GM21367 (cell line): ENCODE results near the gene MMP28.

Source experiments
- ATAC-seq: cut with Tn5 transposase; IDR thresholded peaks from one replicate; pipeline ENCODE4 v1.9.1; 2021; ENCODE audit not compliant: unreplicated experiment

MMP28 gene

GRCh38 chr17:35728551-35728950 lies 66.9 kb downstream of the MMP28 start:
- no peak for ATAC-seq

DNA sequence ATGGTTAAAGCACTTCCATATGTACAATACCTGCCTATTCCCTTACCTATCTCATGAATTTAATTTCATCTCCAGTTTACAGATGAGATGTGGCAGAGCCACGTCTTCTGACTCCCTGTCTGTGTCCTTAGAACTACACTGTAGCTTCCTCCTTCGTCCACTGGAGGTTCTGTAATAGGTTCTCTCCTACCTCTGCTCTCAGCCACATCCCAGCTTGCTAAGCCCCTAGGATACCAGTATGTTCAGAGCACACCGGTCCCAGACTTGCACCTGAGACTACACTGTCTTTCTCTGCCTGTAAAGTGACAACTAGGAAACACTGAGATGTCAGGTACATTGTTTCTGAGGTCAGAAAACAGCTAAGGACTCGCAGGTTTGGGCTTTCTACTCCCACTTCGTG lies 67.8 kb downstream of the MMP28 start:
- ATAC-seq: no peak

GRCh38 chr17:35726953-35727460 lies 68.4 kb downstream of the MMP28 start:
- no peak for ATAC-seq

DNA sequence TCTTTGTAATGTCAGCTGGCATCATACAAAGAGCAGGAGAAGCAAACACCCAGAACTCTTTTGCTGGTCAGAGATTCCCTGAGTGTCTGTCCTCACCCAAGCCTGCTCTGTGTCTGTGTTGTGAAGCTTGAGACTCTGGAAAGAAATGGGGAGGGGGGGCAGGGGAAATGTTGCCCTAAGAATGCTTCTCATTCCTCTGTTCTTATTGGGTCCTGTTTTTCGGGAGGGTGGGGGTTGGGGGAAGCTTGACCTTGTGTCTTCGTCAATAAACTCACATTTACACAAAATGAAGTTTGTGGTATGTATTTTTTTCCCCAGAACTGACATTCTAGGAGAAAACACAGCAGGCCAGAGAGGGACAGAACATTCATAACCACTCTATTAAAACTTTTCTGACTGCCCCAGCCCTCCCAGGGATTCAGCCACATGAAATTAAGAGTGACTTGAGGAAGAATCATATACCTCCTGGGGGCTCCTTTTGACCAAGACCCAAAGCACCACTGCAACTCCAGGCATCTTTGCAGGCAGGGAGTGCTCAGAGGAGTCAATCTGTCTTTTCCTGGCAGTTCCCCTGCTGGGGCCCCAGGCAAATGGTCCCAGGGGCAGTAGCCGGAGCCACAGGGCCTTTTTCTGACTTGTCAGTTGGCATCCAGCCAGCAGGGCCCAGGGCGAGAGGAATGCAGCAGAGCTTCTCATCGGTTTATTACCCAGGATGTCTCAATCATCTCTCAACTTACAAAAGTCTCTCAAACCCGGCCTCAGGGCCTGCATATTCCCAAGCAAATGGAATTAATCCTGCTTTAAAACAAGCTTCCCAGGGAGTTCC lies 69.1 kb downstream of the MMP28 start:
- no peak for ATAC-seq

DNA sequence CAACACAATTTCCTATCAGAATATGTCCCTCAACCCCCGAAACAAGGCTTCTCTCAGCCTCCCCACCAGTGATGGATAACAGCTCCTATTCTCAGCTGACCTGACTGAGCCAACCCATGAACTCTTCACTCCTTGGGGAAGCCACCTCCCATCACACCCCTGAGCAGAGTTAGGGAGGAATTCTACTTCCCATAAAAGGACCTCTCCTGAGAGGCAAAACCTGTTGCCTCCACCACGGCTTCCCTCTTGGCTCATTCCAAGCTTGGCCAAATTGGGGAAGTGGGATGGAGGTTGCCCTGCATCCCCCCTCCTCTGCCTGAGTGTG lies 69.7 kb downstream of the MMP28 start:
- no peak for ATAC-seq

DNA sequence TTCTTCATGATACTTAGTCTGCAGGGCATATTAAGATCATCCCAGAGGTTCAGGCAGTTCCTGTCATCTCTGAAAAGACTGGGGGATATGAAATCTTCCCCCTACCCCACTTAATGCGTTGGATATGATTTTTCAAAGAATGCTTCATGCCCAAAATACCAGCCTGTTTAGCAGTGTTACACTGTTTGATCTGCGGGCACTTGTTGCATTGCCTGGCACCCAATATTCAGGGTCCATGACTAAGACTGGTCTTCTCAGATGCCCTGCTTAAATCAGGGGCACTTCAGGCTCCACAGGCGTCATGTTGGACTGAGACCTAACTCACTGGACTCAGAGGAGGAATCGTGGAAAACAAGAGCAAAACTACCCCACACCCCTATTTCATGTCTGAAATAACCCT lies 70.4 kb downstream of the MMP28 start:
- ATAC-seq: no peak

GRCh38 chr17:35723735-35724134 lies 71.7 kb downstream of the MMP28 start:
- no peak for ATAC-seq

DNA sequence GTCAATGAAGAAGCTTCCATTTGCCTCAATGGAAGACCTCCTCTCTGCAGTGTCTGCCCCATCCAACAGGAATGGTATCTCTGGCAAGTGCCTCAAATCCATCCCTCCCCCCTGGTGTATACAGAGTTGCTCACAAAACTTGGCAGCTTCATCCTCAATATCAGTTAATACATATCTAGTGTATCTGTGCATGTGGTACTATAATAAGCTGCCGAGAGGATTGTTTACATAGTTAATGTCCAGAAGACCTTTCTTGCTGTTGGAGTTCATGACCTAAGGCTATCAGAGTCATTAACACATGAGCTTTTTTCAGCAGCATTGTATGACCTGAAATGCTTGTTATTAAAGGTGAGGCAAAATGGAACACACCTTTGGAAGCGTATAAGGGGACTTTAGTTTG lies 78.0 kb downstream of the MMP28 start:
- no peak for ATAC-seq

- ATAC-seq: no peak
These were observed 78.5 kb downstream of the MMP28 start for GRCh38 chr17:35716897-35717465.

DNA sequence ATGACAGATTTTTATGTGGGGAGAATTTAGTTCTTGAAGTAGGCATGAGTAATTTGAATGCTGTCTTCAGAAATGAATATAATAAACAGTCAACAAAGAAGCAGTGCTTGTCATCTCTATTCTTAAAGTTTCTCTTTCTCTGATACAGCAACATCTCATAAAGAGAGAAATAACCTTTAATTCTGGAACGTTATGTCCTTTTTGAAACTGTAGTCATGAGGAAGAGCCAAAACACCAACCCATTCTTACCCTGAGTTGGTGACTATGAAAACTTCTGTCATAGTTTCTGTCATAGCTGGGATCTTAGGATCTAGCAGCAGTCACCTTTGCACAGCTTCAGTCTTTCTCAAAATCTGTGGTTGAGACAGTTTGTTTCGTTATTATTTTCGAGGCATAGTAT lies 79.3 kb downstream of the MMP28 start:
- no peak for ATAC-seq
